Thoracic aorta (tissue), 2 donors: ENCODE measurements around the gene HMCES. TPM values are rescaled to one million over a fixed set of nuclear protein-coding genes. Genes with fewer than 3 reads are reported as not detected.
"Not testable (repeated sequence)": the region's sequence is repeated elsewhere in the genome, so short reads cannot be mapped to it uniquely, and the experiment has no call there.

ENCODE experiments used
- ATAC-seq: fragments of 150-250 bp; one replicate; pipeline ENCODE4 v1.8.0; 2017; ENCODE audit warnings: low read depth; ENCODE audit not compliant: insufficient number of reproducible peaks, low FRiP score
- DNase-seq: peaks from one replicate; pipeline ENCODE4 v3.0.0-alpha.2; 2020; ENCODE audit warnings: low spot score
- H3K27ac ChIP-seq, 2 donors: fragments of 200-600 bp; sonication (generic); 1 replicate in 1 of 2; 2 replicates in 1 of 2; pipeline ENCODE4 v1.5.1; 2016; ENCODE audit warnings: mild to moderate bottlenecking in 2 of 2, moderate library complexity in 2 of 2
- H3K27me3 ChIP-seq: fragments of 200-600 bp; sonication (generic); replicated peaks from 2 replicates; pipeline ENCODE4 v1.6.0; 2016; ENCODE audit warnings: mild to moderate bottlenecking; ENCODE audit not compliant: insufficient read depth
- H3K36me3 ChIP-seq: fragments of 200-600 bp; sonication (generic); one replicate; pipeline ENCODE4 v1.5.1; 2016
- H3K4me1 ChIP-seq, 2 donors: fragments of 200-600 bp; sonication (generic); 1 replicate in 1 of 2; 2 replicates in 1 of 2; pipeline versions ENCODE4 v1.5.1 to v1.6.0; 2016; ENCODE audit warnings: low read depth in 2 of 2, mild to moderate bottlenecking in 1 of 2; ENCODE audit not compliant: control insufficient read depth in 1 of 2
- H3K4me3 ChIP-seq: fragments of 200-600 bp; sonication (generic); 2 replicates; pipeline ENCODE4 v1.5.1; 2016; ENCODE audit warnings: mild to moderate bottlenecking
- H3K9me3 ChIP-seq: fragments of 200-600 bp; sonication (generic); 2 replicates; pipeline ENCODE4 v1.5.1; 2016
- CTCF ChIP-seq: fragments of 200-600 bp; sonication (generic); IDR thresholded peaks from one replicate; pipeline ENCODE4 v1.5.1; 2019; ENCODE audit warnings: antibody characterized with exemption
- total RNA-seq, 2 donors: library from RNA; depleted of rRNA; stranded (reverse); fragments of >200 nt; gene quantifications; one replicate each; pipeline versions ENCODE4 v1.1.0 to v1.2.3, GENCODE V29; 2016

HMCES gene
- total RNA-seq, 2 donors from 2014 or later, result 12.0 to 23.9 TPM

GRCh38 chr3:129240436-129240835 lies 38.2 kb upstream of the HMCES start:
- no peak for ATAC-seq
- DNase-seq, result no peak
- Histone ChIP-seq H3K9me3 (no peaks in the 10 kb centered on the region), H3K4me1 (peaks cover 0 to 4% of the 10 kb centered on the region in 2 donors), H3K27ac (no peak overlapping the region), H3K27me3 (no peaks in the 10 kb centered on the region), H3K4me3 (no peak overlapping the region), H3K36me3 (no peaks in the 10 kb centered on the region)
- TF ChIP-seq CTCF, result no peak

GRCh38 chr3:129245141-129245540 lies 33.5 kb upstream of the HMCES start:
- no peak for DNase-seq
- no peak for TF ChIP-seq CTCF
- Histone ChIP-seq H3K9me3 (no peaks in the 10 kb centered on the region), H3K36me3 (no peaks in the 10 kb centered on the region), H3K27me3 (no peaks in the 10 kb centered on the region), H3K4me1 (peaks cover 4 to 29% of the 10 kb centered on the region in 2 donors), H3K27ac (peak overlapping the region; percentile 48 to 63), H3K4me3 (peak overlapping the region; percentile 37)
- ATAC-seq, result no peak

- H3K9me3 ChIP-seq, H3K36me3 ChIP-seq, H3K27me3 ChIP-seq: not testable (repeated sequence)
- TF ChIP-seq CTCF, result peak; percentile 97
- ATAC-seq, result peak; percentile 75
- Histone ChIP-seq H3K27ac (peak overlapping the region; percentile 48 to 63), H3K4me1 (peaks cover 4 to 35% of the 10 kb centered on the region in 2 donors), H3K4me3 (peak overlapping the region; percentile 37)
- DNase-seq, result peak; percentile 73
Measured at GRCh38 chr3:129245641-129246306, 32.9 kb upstream of the HMCES start.

- no peak overlapping the region for H3K4me3 ChIP-seq
- DNase-seq, result no peak
- peaks cover 4 to 38% of the 10 kb centered on the region in 2 donors for H3K4me1 ChIP-seq
- H3K36me3 ChIP-seq, result no peaks in the 10 kb centered on the region
- no peak for ATAC-seq
- H3K9me3 ChIP-seq, result no peaks in the 10 kb centered on the region
- no peaks in the 10 kb centered on the region for H3K27me3 ChIP-seq
- H3K27ac ChIP-seq, result no peak overlapping the region
- TF ChIP-seq CTCF, result no peak
Measured at GRCh38 chr3:129246636-129247035, 32.0 kb upstream of the HMCES start.

- Histone ChIP-seq H3K4me3 (peak overlapping the region; percentile 95), H3K27ac (peak overlapping the region; percentile 85 to 89), H3K27me3 (no peaks in the 10 kb centered on the region), H3K9me3 (no peaks in the 10 kb centered on the region), H3K4me1 (peaks cover 4 to 39% of the 10 kb centered on the region in 2 donors), H3K36me3 (peaks cover 17% of the 10 kb centered on the region)
- no peak for TF ChIP-seq CTCF
- ATAC-seq (no peak), DNase-seq (no peak)
Measured at GRCh38 chr3:129248286-129248979, 30.2 kb upstream of the HMCES start.
